HG02588 (cell line): ENCODE measurements around the gene ZBTB16.
"Not testable (repeated sequence)": the region's sequence is repeated elsewhere in the genome, so short reads cannot be mapped to it uniquely, and the experiment has no call there.

Experiments
- ATAC-seq: cut with Tn5 transposase; IDR thresholded peaks from one replicate; pipeline ENCODE4 v1.9.1; 2021; ENCODE audit warnings: mild to moderate bottlenecking, moderate library complexity; ENCODE audit not compliant: unreplicated experiment

ZBTB16 gene

DNA sequence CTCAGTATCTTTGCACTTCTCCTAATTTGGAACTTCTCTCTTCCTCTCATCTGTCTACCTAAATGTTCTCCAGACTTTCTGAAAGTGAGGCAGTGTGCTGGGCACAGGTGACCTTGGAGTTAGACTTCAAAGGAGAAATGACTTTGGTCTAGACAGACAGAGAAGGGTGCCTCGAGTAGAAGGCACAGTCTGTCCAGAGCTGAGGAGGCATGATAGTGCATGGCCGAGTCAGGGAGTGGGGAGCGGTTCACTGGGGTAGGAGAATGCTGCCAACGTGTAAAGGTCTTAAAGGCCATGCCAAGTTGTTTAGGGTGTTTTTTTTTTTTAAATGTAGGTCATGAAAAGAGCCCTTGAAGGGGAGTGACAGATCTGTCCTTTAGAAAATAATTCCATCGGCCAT, 17.3 kb upstream of the ZBTB16 start:
- no peak for ATAC-seq

- no peak for ATAC-seq
Observed at GRCh38 chr11:114044042-114044871, 15.3 kb upstream of the ZBTB16 start.

- ATAC-seq = no peak
Observed at GRCh38 chr11:114047327-114047726, 12.2 kb upstream of the ZBTB16 start.

GRCh38 chr11:114049050-114049449, 10.5 kb upstream of the ZBTB16 start:
- ATAC-seq = no peak

DNA sequence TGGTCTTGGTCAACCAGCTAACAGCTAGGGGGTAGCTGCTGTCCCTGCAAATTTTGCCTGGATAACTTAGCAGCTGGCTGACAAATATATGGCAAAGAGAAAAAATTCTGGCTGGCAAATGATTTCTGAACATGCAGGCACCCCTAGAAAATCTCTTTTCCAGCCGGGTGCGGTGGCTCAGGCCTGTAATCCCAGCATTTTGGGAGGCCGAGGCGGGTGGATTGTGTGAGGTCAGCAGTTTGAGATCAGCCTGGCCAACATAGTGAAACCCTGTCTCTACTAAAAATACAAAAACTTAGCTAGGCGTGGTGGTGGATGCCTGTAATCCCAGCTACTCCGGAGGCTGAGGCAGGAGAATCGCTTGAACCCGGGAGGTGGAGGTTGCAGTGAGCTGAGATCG, 9.7 kb upstream of the ZBTB16 start:
- not testable (repeated sequence) for ATAC-seq

- ATAC-seq = no peak
Observed at GRCh38 chr11:114050258-114050927, 9.1 kb upstream of the ZBTB16 start.

DNA sequence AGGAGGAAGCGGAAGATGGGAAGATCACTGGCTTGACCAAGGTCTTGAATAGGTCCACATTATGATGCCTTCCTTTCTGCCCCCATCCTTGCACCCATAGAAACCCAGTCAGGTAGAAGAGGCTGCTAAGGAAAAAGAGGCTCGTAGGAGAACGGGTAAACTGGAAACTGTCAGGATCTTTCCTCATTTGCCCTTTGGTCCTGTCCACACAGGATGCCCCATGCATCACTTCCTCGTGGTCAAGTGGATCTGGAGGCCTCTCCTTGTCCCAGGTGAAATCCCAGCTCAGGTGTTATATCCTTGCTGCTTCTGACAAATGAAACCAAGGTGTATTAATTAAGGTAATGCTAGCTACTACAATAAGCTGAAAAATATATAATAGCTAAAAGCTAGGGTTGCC, 8.0 kb upstream of the ZBTB16 start:
- no peak for ATAC-seq

DNA sequence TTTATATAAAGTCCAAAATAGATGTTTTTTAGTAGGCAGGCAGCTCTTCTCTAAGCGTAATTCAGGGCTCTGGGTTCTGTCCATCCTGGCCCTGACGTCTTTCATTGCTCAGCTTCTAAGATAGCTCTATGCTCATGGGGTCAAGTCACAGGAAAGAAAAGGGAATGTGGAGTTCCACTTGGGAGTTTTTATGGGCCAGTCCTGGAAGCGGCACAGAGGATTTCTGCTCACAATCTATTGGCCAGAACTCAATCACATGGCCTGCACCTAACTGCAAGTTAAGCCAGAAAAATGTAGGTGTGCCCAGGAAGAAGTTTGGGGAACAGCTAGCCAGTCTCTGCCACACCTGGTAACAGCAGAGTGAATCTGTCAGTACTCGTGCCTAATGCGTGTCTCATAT, 7.4 kb upstream of the ZBTB16 start:
- ATAC-seq = no peak

- no peak for ATAC-seq
Observed at GRCh38 chr11:114053406-114053805, 6.1 kb upstream of the ZBTB16 start.

- ATAC-seq = no peak
Observed at GRCh38 chr11:114054806-114055205, 4.7 kb upstream of the ZBTB16 start.

- ATAC-seq = no peak
Observed at GRCh38 chr11:114056409-114056808, 3.1 kb upstream of the ZBTB16 start.

DNA sequence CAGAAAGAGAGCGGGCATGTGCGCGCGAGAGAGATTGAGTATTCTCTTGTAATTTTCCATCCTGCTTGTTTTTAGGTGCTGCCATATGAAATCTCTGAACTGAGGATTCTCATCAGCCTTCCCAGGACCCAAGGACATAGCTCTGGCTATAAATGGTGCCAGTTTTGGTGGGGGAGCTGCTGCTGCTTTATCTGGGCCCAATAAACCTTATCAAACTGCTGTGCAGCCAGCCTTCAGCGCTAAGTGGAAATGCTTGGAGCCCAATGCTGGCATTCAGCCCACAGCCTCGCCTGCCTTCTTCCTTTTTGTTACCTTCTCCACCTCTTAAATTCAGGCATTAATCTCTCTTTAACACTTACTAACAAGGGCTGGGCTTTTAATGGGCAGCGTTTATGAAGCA, 2.4 kb upstream of the ZBTB16 start:
- no peak for ATAC-seq

DNA sequence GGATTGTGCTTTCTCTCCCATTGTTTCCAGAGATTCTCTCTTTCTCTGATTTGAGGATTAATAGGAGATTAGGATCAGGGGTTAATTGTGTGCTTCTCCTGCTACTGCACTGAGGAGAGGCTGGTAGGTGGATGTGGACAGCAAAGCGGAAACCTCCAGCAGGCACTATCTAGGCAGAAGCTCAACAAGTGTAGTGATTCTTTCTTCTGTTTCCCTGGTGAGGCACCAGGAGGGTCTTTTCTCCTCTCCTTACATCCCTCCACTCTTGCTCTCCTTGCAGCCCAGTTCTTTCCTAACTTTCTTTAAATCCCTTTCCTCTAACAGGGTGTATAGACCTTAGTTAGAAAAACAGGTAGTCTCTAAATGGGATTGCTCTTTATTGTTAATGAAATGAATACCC, 1.9 kb upstream of the ZBTB16 start:
- no peak for ATAC-seq

DNA sequence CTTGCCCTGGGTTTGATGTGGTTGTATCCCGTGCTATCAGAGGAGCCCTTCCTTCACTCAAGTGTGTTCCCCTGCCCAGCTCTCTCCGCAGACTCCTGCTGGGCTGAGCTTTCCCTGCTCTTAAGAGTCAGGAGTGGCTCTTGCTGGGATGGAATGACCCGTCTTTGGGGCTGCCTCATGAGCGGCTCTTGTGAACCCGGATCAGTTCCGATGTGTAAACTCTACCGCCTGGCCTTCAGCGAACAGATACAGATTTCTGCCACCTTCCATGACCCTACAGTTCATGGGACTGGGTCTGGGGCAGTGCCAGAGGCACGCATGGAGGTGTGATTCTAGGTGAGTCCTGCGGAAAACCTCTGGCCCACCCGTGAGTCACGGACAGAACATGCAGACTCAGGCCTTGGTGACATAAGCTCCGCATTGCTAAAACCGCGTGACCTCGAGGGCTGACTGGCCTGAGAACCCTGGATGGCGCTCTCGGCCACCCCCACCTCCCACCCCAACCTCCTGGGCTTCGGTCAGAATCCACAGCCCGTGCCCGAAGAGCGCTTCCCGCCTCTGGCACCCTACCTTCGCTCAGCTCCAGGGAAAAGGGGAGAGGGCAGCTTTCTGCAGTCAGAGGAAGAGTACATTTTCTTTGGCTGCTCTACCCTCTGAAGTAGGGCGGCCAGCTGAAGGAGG, 1.3 kb upstream of the ZBTB16 start:
- no peak for ATAC-seq

GRCh38 chr11:114058871-114059277, 637 bp upstream of the ZBTB16 start:
- ATAC-seq = no peak

GRCh38 chr11:114059984-114060391, 477 bp downstream of the ZBTB16 start:
- ATAC-seq = no peak

DNA sequence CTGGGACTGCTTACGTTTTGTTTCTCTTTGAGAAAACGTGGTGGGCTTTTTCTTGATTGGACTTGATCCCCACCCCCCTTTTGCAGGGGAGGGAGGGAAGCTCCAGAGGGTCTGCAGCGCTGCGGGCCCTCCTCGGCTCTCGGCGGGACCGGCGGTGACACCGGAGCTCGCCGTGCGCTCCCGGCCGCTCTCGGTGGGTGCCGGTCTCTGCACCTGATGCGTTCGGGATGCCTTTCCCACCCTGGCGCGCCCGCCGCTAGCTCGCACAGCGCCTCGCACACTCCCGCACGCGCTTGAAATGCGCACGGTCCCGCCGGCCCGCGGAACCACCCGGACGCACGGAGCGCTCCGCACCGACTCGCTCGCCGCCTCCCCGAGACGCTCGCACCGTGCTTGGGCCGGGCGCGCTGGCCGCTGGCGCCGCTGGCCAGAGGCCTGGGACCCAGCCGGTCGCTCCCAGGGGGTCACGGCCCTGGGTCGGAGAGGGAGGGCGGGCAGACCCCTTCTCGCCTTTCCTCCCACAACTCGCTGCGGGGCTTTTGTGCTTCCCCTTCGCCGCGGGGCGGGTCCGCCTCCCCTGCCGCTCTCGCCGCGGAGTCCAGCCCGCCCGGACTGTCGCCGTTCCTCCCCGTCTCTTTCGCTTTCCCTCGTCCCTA, 1.0 kb downstream of the ZBTB16 start:
- ATAC-seq = no peak

GRCh38 chr11:114061048-114061680, 1.7 kb downstream of the ZBTB16 start:
- no peak for ATAC-seq

DNA sequence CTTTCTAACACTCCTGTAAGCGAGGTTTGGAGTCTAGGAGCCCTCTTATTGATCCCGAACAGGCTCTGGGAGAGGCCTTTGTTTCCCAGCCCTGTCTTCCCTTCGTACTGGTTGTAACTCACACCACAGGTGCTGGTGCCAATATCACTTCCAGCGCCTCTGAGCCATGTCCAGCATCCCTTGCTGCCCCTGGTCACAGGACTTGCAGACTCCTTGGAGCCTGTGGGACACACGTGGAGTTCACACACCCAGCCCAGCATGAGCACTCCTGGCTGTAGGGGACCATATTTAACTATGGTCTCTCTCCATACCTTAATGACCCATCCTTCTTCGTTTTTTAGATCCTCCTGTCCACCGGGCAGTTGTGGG, 2.2 kb downstream of the ZBTB16 start:
- ATAC-seq = no peak

DNA sequence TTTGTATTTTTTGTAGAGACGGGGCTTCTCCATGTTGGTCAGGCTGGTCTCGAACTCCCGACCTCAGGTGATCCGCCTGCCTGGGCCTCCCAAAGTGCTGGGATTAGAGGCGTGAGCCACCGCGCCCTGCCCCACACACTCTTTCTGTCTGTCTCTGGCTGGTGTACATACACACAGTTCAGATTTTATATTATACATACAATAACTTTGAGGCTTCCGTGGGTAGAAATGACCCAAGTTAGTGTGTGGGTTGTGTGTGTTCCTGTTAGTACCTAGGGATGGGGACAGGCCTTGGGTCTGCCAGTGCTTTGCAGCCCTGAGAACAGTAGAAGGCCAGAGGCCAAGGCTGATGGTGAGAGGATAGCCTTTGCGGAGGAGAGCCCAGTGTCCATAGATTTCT, 2.8 kb downstream of the ZBTB16 start:
- ATAC-seq = no peak
